ENCODE data around the gene PIMREG.

GRCh38 chr17:6467567-6467966 is 23.3 kb downstream of the PIMREG start:
- no peak for TF ChIP-seq EZH2phosphoT487 (conservative IDR thresholded peaks at IDR 0.05; ENCODE audit: low read length)
- TF ChIP-seq, protein P1, sequence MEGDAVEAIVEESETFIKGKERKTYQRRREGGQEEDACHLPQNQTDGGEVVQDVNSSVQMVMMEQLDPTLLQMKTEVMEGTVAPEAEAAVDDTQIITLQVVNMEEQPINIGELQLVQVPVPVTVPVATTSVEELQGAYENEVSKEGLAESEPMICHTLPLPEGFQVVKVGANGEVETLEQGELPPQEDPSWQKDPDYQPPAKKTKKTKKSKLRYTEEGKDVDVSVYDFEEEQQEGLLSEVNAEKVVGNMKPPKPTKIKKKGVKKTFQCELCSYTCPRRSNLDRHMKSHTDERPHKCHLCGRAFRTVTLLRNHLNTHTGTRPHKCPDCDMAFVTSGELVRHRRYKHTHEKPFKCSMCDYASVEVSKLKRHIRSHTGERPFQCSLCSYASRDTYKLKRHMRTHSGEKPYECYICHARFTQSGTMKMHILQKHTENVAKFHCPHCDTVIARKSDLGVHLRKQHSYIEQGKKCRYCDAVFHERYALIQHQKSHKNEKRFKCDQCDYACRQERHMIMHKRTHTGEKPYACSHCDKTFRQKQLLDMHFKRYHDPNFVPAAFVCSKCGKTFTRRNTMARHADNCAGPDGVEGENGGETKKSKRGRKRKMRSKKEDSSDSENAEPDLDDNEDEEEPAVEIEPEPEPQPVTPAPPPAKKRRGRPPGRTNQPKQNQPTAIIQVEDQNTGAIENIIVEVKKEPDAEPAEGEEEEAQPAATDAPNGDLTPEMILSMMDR (IDR thresholded peaks at IDR 0.05; ENCODE audit: insufficient read depth, low read length, poor library complexity, severe bottlenecking), result no peak

All from SU-DHL-6 (cell line).